ENCODE results near the gene ZMIZ1. TPM values are rescaled to one million over a fixed set of nuclear protein-coding genes. Genes with fewer than 3 reads are reported as not detected.

Gene ZMIZ1
- total and polyA plus RNA-seq, 12 donors = 6.6 to 113 (median 55.1) TPM

- peaks cover 63 to 75% of the 10 kb centered on the region in 2 donors for H3K4me1 ChIP-seq (replicated peaks in 1 of 2)
- H3K27ac ChIP-seq = peak overlapping the region in 4 of 5 donors; percentile 52 to 96 (median 82)
- 66 to 80% (median 74%) methylated on average over 2 to 4 of the region's 4 CpGs for WGBS, 4 donors
- DNase-seq = no peak
- TF ChIP-seq POLR2A (IDR thresholded peaks at IDR 0.05) = no peak
- TF ChIP-seq CTCF (IDR thresholded peaks at IDR 0.05) = no peak
- no peak overlapping the region for H3K4me3 ChIP-seq
- peaks cover 0 to 8% of the 10 kb centered on the region in 2 donors for H3K36me3 ChIP-seq (replicated peaks in 1 of 2)
- no peaks in the 10 kb centered on the region for H3K9me3 ChIP-seq (replicated peaks in 1 of 3)
- no peaks in the 10 kb centered on the region for H3K27me3 ChIP-seq
- intact Hi-C loops (cut with DNase I) = no loop called here
Measured at GRCh38 chr10:79160191-79160590, 91.4 kb downstream of the ZMIZ1 start.

GRCh38 chr10:79161557-79161956, 92.8 kb downstream of the ZMIZ1 start:
- H3K9me3 ChIP-seq (replicated peaks in 1 of 3) = no peaks in the 10 kb centered on the region
- H3K27ac ChIP-seq = peak overlapping the region in 1 of 5 donors; percentile 96
- peaks cover 0 to 10% of the 10 kb centered on the region in 2 donors for H3K36me3 ChIP-seq (replicated peaks in 1 of 2)
- TF ChIP-seq POLR2A (IDR thresholded peaks at IDR 0.05) (no peak), CTCF (IDR thresholded peaks at IDR 0.05) (no peak)
- intact Hi-C loops (cut with DNase I) = no loop called here
- no peak overlapping the region for H3K4me3 ChIP-seq
- no peak for DNase-seq
- H3K4me1 ChIP-seq (replicated peaks in 1 of 2) = peaks cover 56 to 66% of the 10 kb centered on the region in 2 donors
- no peaks in the 10 kb centered on the region for H3K27me3 ChIP-seq
- WGBS, 4 donors = 53 to 60% (median 57%) methylated on average over 5 of the region's 5 CpGs

GRCh38 chr10:79162022-79162421, 93.3 kb downstream of the ZMIZ1 start:
- no peak overlapping the region for H3K4me3 ChIP-seq
- peaks cover 51 to 62% of the 10 kb centered on the region in 2 donors for H3K4me1 ChIP-seq (replicated peaks in 1 of 2)
- 95 to 100% (median 97%) methylated on average over 6 to 12 of the region's 12 CpGs for WGBS, 4 donors
- H3K27me3 ChIP-seq = no peaks in the 10 kb centered on the region
- intact Hi-C loops (cut with DNase I) = no loop called here
- H3K36me3 ChIP-seq (replicated peaks in 1 of 2) = peaks cover 0 to 15% of the 10 kb centered on the region in 2 donors
- peak in 1 of 7 donors; percentile 19 for DNase-seq
- peak overlapping the region in 3 of 5 donors; percentile 59 to 86 (median 74) for H3K27ac ChIP-seq
- H3K9me3 ChIP-seq (replicated peaks in 1 of 3) = no peaks in the 10 kb centered on the region
- TF ChIP-seq CTCF (IDR thresholded peaks at IDR 0.05) = no peak
- no peak for TF ChIP-seq POLR2A (IDR thresholded peaks at IDR 0.05)

- TF ChIP-seq CTCF (IDR thresholded peaks at IDR 0.05) = no peak
- no peak for TF ChIP-seq POLR2A (IDR thresholded peaks at IDR 0.05)
- H3K36me3 ChIP-seq (replicated peaks in 1 of 2) = peaks cover 0 to 26% of the 10 kb centered on the region in 2 donors
- H3K27ac ChIP-seq = peak overlapping the region in 3 of 5 donors; percentile 59 to 86 (median 74)
- intact Hi-C loops (cut with DNase I) = no loop called here
- no peak overlapping the region for H3K4me3 ChIP-seq
- no peaks in the 10 kb centered on the region for H3K9me3 ChIP-seq (replicated peaks in 1 of 3)
- DNase-seq = peak in 6 of 7 donors; percentile 75 to 90 (median 87)
- H3K27me3 ChIP-seq = no peaks in the 10 kb centered on the region
- 36 to 53% (median 40%) methylated on average over 8 to 17 of the region's 17 CpGs for WGBS, 4 donors
- H3K4me1 ChIP-seq (replicated peaks in 1 of 2) = peaks cover 41 to 53% of the 10 kb centered on the region in 2 donors
Measured at GRCh38 chr10:79162861-79163665, 94.3 kb downstream of the ZMIZ1 start.

Measured in adrenal gland (tissue), 12 donors.